HG02759 (cell line): ENCODE measurements around the gene CRACDL.

Source experiments
- ATAC-seq: cut with Tn5 transposase; IDR thresholded peaks from one replicate; pipeline ENCODE4 v1.9.1; 2021; ENCODE audit warnings: mild to moderate bottlenecking, moderate library complexity; ENCODE audit not compliant: unreplicated experiment

The CRACDL gene

DNA sequence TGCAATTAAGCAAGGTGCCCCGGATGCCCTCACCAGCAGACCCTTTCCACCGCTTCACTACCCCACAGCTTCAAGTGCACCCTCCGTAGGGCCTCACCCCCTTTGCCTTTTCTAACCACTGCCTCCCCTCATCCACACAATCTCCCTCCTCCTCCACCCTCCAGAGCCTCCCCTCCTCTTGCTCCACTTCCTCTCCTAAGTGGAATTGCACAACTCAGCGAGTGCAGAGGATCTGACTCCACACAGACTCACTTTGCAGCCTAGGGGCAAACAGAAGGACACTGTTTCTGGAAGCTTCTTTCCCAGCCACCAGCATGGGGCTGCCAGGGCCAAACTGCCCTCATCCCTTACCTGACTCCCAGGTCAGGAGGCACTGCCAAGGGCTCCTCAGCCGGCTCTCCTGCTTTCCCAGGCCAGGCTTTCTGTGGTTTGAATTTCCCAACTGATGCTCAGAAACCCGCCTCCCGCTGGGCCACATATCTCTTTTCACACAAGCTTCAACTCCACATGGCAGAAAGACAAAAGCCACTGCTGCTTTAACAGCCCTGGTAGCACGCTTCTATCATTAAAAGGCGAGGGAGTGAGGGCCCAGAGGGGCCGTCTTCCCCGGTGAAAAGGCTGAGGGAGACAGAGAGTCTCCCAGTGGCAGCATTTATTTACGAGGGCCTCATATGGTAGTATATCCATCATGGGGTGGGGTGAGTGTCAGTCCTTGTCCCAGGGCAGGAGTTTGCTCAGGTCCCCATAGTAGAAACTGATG lies 130.4 kb downstream of the CRACDL start:
- no peak for ATAC-seq

- ATAC-seq: no peak
These were observed 131.3 kb downstream of the CRACDL start for GRCh38 chr2:98804736-98805135.

DNA sequence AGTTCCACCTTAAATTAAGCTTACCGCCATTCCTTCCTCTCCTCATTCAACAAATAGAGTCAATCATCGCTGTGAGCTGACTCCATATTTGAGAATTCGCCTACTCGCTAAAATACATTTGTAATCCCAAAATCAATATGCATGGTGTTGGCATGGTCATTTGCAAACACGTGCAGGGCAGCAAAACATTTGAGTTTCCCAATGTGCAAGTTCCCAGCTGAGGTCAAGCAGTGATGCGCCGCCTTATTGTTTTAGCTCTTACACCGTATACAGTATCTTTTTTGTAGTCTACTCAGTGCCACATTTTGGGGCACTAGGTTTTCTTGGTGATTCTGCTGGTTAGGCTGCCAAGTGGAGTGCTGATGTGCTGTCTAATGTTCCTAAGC lies 131.8 kb downstream of the CRACDL start:
- ATAC-seq: no peak

DNA sequence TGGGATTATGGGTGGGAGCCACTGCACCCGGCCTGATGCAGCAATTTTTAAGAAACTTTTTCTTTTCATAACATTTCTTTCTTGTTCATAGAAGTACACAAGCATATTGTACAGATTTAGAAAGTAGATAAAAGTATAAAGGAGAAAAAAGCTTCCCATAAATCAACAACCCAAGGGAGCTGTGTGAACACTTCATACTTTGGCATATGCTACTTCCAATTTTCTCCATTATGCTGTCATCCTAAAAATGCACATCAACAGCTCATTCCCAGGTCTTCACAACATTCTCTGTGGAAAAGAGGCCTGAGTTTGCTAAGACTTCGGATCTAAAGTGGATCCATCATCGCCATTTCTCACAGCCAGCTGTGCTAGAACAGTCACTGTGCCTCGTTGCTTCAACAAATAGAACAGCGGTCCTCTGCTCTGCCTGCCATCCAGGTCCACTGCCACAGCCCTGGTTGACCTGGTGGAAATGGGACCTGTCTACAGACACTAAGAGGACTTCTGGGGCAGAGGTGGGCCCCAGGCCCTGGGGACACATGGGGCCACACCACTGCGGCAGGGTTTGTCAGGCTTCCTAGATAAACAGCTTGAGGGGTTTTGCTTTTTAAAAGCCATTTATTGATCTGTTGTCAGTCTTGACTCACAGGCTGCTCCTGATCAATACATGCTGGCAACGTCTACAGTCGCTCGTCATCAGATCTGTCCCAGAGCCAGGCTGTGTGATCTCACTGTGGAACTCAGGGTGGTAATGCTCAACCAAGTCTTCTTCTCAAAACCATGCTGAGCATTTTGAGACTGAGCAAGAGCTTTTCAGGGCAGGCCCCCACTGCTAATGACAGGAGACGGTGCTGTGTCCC lies 132.4 kb downstream of the CRACDL start:
- no peak for ATAC-seq

- ATAC-seq: no peak
These were observed 133.7 kb downstream of the CRACDL start for GRCh38 chr2:98802344-98802743.

DNA sequence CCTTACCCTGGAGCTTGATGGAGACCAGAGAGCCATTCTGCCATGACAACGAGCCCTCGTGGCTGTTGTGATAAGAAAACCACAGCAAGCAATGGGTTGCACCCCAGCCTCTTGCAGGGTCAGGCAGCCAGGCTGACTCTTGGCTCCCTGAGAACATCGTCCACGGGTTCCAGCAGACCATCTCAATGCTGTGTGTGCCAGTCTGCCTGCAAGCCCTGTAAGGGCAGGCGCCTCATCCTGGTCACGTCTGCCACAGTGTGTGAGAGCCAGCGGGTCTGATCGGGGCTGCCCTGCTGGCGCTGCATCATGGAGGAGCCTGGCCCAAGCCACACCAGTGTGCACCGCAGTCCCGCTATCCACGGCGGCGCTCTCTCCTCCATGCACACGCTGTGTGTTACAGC lies 134.1 kb downstream of the CRACDL start:
- no peak for ATAC-seq

DNA sequence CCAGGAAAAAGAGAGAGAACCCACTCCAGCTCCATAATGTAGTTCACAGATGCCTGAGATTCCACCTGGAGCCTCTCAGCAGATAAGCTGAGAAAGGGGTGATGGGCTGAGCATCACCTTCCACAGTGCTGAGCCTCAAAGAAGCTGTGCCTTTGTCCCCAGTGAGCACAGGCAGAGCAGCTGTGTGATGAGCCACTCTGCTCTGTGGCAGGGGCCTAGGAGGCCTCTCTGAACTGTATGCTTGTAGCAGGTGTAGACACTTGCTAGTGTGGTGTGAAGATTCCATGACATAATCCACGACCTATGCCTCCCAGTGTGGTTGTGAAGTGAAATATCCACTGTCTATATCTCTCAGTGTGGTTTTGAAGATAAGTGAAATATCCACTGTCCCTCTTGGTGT lies 134.7 kb downstream of the CRACDL start:
- ATAC-seq: no peak

GRCh38 chr2:98800330-98801064 lies 135.5 kb downstream of the CRACDL start:
- no peak for ATAC-seq

DNA sequence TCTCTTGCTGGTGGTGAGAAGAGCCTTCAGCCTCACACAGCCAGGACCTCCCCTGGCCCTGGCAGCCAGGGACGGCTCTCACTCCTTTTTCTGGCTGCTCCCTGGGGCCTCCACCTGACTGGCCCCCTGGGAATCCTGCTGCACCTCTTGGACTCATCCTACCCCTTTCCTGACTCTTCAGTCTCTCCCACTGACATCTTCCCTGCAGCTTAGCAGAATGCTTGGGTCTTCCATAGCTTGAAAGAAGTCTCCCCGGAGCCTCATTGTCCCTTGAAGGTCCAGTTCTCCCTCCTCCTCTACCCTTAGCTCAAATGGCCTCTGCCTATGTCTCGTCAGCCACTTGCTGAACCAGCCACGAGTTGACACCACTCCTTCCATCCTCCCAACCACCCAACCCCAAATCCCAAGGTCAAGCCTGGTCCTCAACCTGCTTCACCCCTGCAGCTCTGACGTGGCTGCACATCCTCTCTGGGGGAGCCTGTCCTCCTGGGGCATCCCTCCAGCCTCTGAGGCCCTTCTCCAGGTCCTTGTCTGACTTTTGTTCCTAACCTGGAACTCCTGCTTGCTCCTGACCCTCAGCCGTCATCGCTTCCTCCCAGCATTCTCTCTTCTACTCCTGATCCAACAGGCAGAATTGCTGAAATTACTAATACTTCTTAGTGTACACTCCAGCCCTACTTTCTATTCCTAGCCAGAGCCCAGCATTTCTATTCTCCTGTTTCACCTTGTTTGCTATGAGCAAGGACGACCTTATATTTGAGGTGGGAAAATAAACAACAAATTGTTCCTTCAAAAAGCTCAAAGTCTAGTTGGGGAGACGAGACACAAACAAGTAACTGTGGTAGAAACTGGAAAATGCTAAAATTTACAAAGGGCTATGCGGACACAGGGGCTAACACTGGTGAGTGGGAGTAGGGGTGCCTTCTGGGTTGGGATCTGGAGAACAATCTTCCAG lies 136.4 kb downstream of the CRACDL start:
- ATAC-seq: no peak

- ATAC-seq: no peak
These were observed 139.1 kb downstream of the CRACDL start for GRCh38 chr2:98796775-98797544.

- no peak for ATAC-seq
These were observed 139.9 kb downstream of the CRACDL start for GRCh38 chr2:98795891-98796676.

- no peak for ATAC-seq
These were observed 141.9 kb downstream of the CRACDL start for GRCh38 chr2:98793897-98794830.

GRCh38 chr2:98793275-98793674 lies 142.8 kb downstream of the CRACDL start:
- no peak for ATAC-seq

DNA sequence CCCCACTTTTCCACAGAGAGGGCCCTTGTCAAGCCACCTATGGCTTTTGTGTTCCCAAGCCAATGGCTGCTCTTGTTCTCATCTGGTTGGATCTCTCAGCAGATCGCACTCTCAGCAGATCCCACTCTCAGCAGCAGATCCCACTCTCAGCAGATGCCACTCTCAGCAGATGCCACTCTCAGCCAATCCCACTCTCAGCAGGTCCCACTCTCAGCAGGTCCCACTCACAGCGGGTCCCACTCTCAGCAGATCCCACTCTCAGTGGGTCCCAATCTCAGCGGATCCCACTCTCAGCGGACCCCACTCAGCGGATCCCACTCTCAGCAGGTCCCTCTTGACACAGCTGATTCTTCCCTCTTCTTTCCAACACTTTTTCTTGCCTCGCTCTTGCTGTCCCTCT lies 145.8 kb downstream of the CRACDL start:
- no peak for ATAC-seq

- ATAC-seq: no peak
These were observed 148.3 kb downstream of the CRACDL start for GRCh38 chr2:98787700-98788099.

GRCh38 chr2:98786179-98786578 lies 149.8 kb downstream of the CRACDL start:
- ATAC-seq: no peak

DNA sequence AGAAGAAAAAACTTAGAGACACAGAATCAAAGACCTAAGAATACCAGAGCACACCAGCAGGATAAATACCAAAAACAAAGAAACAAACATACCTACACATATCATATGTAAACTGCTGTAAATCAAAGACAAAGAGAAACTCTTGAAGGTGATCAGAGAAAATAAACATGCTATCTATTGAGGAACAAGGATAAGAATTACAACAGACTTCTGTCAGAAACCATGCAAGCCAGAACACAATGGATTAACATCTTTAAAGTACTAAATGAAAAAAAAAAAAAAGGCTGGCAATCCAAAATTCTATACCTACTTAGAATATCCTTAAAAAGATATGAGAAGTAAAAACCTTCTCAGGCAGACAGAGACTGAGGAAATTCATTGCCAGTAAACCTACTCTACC lies 153.5 kb downstream of the CRACDL start:
- ATAC-seq: no peak

GRCh38 chr2:98781822-98782221 lies 154.2 kb downstream of the CRACDL start:
- no peak for ATAC-seq
